Measurements from ENCODE around the gene RPN2.

DNA sequence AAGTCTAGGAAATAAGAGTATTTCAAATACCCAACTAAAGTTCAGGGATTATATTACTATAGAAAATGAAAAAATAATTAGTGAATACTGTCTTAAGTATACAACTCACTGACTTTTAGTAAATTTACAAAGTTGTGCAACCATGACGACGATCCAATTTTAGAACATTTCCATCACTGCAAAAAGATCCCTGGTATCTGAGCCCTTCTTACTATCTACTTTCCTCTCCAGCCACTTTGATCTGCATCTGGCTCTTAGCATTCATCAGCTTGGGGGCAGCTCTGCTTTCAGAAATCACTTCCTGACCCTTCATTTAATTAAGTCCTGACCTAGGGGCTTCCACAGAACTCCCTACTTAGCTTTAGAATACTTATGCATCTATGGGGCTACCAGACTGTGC, 45.2 kb upstream of the RPN2 start:
- TF ChIP-seq, protein P1, sequence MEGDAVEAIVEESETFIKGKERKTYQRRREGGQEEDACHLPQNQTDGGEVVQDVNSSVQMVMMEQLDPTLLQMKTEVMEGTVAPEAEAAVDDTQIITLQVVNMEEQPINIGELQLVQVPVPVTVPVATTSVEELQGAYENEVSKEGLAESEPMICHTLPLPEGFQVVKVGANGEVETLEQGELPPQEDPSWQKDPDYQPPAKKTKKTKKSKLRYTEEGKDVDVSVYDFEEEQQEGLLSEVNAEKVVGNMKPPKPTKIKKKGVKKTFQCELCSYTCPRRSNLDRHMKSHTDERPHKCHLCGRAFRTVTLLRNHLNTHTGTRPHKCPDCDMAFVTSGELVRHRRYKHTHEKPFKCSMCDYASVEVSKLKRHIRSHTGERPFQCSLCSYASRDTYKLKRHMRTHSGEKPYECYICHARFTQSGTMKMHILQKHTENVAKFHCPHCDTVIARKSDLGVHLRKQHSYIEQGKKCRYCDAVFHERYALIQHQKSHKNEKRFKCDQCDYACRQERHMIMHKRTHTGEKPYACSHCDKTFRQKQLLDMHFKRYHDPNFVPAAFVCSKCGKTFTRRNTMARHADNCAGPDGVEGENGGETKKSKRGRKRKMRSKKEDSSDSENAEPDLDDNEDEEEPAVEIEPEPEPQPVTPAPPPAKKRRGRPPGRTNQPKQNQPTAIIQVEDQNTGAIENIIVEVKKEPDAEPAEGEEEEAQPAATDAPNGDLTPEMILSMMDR (optimal IDR thresholded peaks at IDR 0.05 in 1 of 3, IDR thresholded peaks at IDR 0.05 in 1 of 3, conservative IDR thresholded peaks at IDR 0.05 in 1 of 3; ENCODE audit: extremely low read depth in 1 of 3, insufficient read depth in 2 of 3, low read length in 3 of 3) = no peak
- TF ChIP-seq EZH2 (IDR thresholded peaks at IDR 0.05; ENCODE audit: low read length) = no peak

Measured in keratinocyte (primary cell).